ENCODE measurements around the gene LSR.

The LSR gene

GRCh38 chr19:35247526-35248309 lies 1.1 kb upstream of the LSR start (continued):
- TF ChIP-seq ZBTB7A (tag by site-specific recombination; IDR thresholded peaks at IDR 0.05; ENCODE audit: low read depth) (no peak; the same call in 1 of the 2 replicates), ZNF114 (tag by site-specific recombination; IDR thresholded peaks at IDR 0.05) (no peak), ZNF658 (tag by site-specific recombination; IDR thresholded peaks at IDR 0.05) (peak; percentile 67; the same call in 1 of the 2 replicates), GLI4 (tag by site-specific recombination; IDR thresholded peaks at IDR 0.05) (no peak), ZNF449 (tag by site-specific recombination; IDR thresholded peaks at IDR 0.05) (peak; percentile 85), ZNF596 (tag by site-specific recombination; IDR thresholded peaks at IDR 0.05) (no peak), BCL6B (tag by site-specific recombination; IDR thresholded peaks at IDR 0.05) (no peak), ZFP3 (tag by site-specific recombination; IDR thresholded peaks at IDR 0.05; ENCODE audit: low read depth) (no peak), ZNF518A (tag by site-specific recombination; conservative IDR thresholded peaks at IDR 0.05; ENCODE audit: low read depth) (no peak; the same call in 1 of the 2 replicates), HOXA7 (CRISPR knock-in tag; IDR thresholded peaks at IDR 0.05; ENCODE audit: borderline replicate concordance) (no peak), ZNF580 (tag by site-specific recombination; IDR thresholded peaks at IDR 0.05) (0 out of 2 replicates have a peak, but pooled peaks have one; percentile 66), ZNF221 (tag by site-specific recombination; IDR thresholded peaks at IDR 0.05; ENCODE audit: borderline replicate concordance) (no peak), ZNF621 (tag by site-specific recombination; IDR thresholded peaks at IDR 0.05) (no peak), ZIC2 (tag by site-specific recombination; IDR thresholded peaks at IDR 0.05) (peak; percentile 63), GFI1B (tag by site-specific recombination; IDR thresholded peaks at IDR 0.05) (no peak), ZBTB20 (tag by site-specific recombination; IDR thresholded peaks at IDR 0.05) (peak; percentile 98), ZNF18 (tag by site-specific recombination; IDR thresholded peaks at IDR 0.05) (no peak), KLF17 (tag by site-specific recombination; IDR thresholded peaks at IDR 0.05) (0 out of 2 replicates have a peak, but pooled peaks have one; percentile 13), ZEB2 (tag by site-specific recombination; IDR thresholded peaks at IDR 0.05) (peak; percentile 56; the same call in 1 of the 2 replicates), ZXDB (tag by site-specific recombination; IDR thresholded peaks at IDR 0.05) (0 out of 2 replicates have a peak, but pooled peaks have one; percentile 96), HOXC10 (CRISPR knock-in tag; IDR thresholded peaks at IDR 0.05) (no peak), ZNF423 (tag by site-specific recombination; IDR thresholded peaks at IDR 0.05) (no peak), ZBTB1 (tag by site-specific recombination; IDR thresholded peaks at IDR 0.05) (no peak), ZNF324 (tag by site-specific recombination; IDR thresholded peaks at IDR 0.05) (peak; percentile 72), ZNF548 (tag by site-specific recombination; IDR thresholded peaks at IDR 0.05) (no peak), ZNF184 (tag by site-specific recombination; IDR thresholded peaks at IDR 0.05) (0 out of 2 replicates have a peak, but pooled peaks have one; percentile 84)
